Mucosa of gallbladder (tissue), 1 donor: Measurements from ENCODE around the gene CLEC5A. TPM values are rescaled to one million over a fixed set of nuclear protein-coding genes. Genes with fewer than 3 reads are reported as not detected.
"Not testable (repeated sequence)": the region's sequence is repeated elsewhere in the genome, so short reads cannot be mapped to it uniquely, and the experiment has no call there.

Source experiments
- DNase-seq: peaks from one replicate; pipeline ENCODE4 v3.0.0-alpha.2; 2020; ENCODE audit warnings: low spot score
- total RNA-seq: library from RNA; stranded (reverse); gene quantifications from one replicate; pipeline ENCODE4 v1.2.1, GENCODE V29; 2021
- donor health status: DM: no; HTN: no; CAD: no.

Gene CLEC5A
- total RNA-seq, 1 donor from 2014 or later, result 11.6 TPM

DNA sequence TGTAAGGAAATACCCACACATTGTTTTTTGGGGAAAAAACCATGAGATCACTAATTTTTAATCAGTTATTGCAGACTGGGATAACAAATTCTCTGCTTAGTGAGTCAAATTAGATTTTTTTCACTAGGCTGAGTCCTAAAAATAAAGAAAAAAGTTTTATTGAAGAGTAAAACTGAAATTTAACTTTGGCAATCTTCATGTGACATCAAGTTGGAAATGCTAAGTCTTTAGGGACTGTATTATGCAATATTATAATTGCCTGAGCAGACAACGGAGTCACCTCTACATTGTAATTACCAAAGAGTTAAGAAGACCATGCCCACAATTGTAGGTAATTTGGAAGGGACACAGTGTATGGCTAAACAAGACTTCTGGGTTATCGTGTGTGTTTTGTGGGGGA, 2.2 kb upstream of the CLEC5A start:
- no peak for DNase-seq

DNA sequence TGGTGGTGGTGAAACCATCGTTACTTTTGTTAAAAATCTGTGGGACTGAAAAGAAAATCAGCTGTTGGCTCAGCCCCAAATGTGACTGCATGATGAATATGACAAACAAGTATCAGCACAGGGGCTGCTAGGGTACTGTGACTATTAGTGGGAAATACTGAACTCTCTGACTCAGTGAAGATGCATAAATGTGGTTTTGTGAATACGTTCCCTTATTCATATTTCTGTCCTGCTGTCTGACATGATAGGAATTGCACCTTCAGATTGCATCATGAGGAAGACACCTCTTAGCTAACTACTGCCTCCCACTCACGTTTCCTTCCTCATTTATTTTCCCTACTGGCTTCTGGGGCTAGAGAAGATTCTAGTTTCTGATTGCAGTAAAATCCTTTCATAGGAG, 1.4 kb downstream of the CLEC5A start:
- DNase-seq, result no peak

GRCh38 chr7:141944811-141945210, 2.0 kb downstream of the CLEC5A start:
- DNase-seq, result no peak

GRCh38 chr7:141943846-141944245, 2.9 kb downstream of the CLEC5A start:
- DNase-seq, result no peak

- no peak for DNase-seq
These were observed 5.7 kb downstream of the CLEC5A start for GRCh38 chr7:141941075-141941474.

DNA sequence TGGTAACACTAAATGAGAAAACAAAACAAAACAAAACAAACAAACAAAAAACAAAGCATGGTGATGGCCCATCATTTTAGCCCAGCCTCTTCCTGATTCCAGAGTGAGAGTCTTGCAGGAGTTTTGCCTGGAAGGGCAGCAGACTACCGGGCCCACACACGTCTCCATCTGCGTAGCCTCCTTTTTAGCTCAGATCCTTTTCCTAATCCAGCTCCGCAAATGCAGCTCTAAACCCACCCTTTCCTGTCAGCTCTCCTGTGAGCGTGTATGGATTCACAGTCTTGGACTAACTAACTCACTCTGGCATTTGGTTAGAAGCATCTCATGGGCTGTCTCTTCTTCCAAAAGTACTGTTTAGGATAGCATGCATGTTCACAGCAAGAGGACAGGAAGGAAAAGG, 16.6 kb downstream of the CLEC5A start:
- DNase-seq, result no peak

GRCh38 chr7:141928845-141929195, 18.0 kb downstream of the CLEC5A start:
- DNase-seq, result no peak

DNA sequence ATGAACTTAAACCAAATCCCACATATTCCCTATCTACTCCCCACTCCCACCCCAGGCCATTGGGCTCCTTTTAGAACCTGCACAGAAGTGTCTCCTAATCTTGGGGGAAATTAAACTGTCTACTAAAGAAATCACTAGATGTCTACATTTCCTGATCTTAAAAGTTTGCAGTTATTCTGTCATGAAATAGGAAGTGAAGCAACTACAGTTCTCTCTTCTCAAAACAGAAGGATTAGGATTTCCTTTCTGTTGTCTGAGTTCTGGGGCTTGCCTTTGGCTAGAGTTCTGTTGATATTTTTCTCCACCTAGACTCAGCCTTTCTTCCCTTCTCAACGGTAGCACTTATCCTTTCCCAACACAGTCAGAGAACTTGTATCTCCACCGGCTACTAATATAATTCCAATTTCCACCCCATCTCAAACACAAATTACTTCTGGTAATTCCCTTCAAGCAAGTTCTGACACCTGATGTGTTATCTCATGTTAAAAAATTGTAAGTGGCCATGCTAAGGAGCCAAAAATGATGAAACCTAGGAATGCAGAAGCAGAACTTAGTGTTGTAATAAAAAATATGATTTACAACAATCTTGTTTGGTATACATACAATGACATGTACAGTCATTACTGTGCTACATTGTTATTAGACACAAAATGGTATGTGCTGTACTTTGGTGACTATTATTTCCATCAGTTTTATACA, 18.5 kb downstream of the CLEC5A start:
- DNase-seq, result no peak

DNA sequence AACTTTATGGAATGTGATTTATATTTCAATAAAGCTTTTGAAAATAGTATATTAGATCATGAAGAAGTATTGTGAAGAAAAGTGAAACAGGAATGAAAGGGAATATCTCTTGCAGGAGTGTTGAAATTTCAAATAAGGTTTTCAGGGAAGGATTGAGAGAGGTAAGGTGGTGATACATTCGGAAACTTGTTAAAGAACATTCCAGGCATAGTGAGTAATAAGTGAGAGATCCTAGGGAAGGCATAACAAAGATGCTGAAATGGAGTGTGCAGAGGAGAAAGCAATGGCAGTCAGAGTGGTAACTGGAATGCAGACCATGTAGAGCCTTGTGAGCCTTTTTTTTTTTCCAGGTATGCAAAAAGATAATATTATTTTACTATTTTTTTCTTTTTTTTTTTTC, 26.5 kb downstream of the CLEC5A start:
- no peak for DNase-seq

- DNase-seq, result no peak
These were observed 30.7 kb downstream of the CLEC5A start, which contains the start of gene OR9A4 for GRCh38 chr7:141916099-141916498. Gene OR9A4 (plus strand): TSS chr7:141916399. CDS start chr7:141918876, 2,477 bp downstream.

GRCh38 chr7:141915565-141915964, 31.2 kb downstream of the CLEC5A start:
- DNase-seq, result peak; percentile 55

DNA sequence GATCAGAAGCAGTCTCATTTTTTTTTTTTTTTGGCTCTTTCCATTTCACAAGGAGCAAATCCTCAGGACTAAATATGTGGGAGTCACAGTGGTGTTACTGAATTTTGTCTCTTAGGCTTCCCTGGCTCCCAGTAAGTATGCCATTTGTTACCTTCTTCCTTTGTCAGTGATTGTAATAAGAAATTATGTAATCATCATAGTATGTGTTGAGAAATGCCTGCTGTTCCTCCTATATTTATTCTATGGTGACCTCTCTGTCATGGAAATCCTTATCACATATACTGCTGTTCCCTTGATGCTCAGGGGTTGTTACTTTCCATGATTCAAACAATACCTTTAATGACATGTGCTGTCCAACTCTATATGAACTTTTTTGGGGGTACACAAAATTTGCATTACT, 35.4 kb downstream of the CLEC5A start:
- no peak for DNase-seq

- DNase-seq, result no peak
These were observed 40.5 kb downstream of the CLEC5A start for GRCh38 chr7:141906285-141906684.

DNA sequence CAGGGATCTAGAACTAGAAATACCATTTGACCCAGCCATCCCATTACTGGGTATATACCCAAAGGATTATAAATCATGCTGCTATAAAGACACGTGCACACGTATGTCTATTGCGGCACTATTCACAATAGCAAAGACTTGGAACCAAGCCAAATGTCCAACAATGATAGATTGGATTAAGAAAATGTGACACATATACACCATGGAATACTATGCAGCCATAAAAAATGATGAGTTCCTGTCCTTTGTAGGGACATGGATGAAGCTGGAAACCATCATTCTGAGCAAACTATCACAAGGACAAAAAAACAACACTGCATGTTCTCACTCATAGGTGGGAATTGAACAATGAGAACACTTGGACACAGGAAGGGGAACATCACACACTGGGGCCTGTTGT, 47.4 kb downstream of the CLEC5A start:
- DNase-seq, result not testable (repeated sequence)

GRCh38 chr7:141891336-141891735, 55.4 kb downstream of the CLEC5A start:
- DNase-seq, result no peak

GRCh38 chr7:141889321-141889720, 57.5 kb downstream of the CLEC5A start:
- no peak for DNase-seq

DNA sequence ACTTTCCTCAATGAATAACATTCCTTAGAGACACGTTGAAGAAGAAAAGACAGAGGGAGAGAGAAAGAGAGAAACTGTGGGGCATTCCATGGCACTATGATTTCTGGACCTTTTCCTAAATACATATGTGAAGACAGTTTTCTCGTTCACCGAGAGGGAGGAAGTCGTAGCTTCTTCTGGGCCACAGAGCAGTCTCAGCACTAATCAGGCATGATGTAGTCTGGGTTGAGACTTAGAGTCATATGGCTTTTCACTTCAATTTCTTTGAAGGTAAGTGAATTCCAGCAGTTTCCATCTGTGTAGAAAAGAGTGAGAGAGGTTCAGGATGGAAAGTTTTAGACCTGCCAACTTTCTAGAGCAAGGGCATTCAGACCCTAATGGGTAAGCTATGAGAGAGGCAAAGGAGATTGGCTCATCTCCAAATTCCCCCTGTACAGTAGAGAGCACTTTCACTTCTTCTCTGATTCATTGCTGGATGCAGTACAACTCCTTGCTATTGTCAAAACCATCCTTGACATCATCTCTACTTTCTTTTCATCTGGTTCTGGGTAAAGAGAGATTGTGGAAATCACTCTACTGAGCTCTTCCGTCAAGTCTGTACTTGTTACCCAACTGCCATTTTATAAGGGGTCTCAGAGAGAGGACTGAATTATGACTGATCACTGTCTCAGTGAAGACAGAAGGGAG, 62.1 kb downstream of the CLEC5A start:
- DNase-seq, result no peak

- no peak for DNase-seq
These were observed 65.8 kb downstream of the CLEC5A start for GRCh38 chr7:141880960-141881359.

DNA sequence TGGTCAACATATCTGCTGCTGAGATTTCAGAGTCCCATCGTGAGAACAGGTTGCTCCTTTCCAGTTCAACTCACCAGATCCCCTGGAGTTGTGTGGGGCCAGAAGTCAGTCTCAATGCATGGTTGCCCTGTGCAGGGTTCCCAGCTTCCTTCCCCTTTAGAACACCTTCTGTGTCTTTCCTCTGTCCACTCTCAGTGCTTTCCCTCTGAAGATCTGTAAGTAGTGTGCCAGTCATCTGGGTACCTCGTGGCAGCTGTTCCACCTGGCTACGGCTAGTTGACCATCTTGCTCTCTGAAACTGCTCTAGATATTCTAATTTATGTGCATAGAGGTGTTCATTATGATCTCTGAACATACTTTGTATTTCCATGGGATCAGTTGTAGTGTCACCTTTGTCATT, 69.4 kb downstream of the CLEC5A start:
- no peak for DNase-seq
